ENCODE measurements around the gene GRIK4.

GRIK4 gene

DNA sequence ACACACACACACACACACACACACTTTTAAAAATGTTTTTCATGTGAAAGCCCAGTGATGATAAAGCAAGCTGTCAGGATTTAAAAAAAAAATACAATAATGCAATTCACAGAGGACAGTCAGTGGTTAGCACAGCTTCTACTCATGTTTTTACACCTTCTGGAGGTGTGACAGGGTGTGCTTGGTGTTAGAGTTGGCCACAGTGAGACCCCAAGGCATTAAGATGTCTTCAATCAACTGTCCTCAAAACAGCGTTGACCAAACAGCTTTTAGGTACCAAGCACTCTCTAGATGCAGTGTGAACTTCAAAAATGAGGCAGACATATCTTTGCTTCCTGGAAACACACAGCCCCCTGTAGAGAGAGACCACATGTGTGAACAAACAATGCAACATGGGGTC, 346.0 kb downstream of the GRIK4 start:
- no peaks in the 10 kb centered on the region for H3K27me3 ChIP-seq (ENCODE audit: insufficient read depth, low read length)
- no peaks in the 10 kb centered on the region for H3K79me2 ChIP-seq (ENCODE audit: insufficient read depth, low read length)
- H3K36me3 ChIP-seq (ENCODE audit: insufficient read depth, low read length) = no peaks in the 10 kb centered on the region
- no peak overlapping the region for H2AFZ ChIP-seq (ENCODE audit: low read length)
- no peak for TF ChIP-seq EZH2 (IDR thresholded peaks at IDR 0.05; ENCODE audit: borderline replicate concordance, low read length)
- TF ChIP-seq, protein P1, sequence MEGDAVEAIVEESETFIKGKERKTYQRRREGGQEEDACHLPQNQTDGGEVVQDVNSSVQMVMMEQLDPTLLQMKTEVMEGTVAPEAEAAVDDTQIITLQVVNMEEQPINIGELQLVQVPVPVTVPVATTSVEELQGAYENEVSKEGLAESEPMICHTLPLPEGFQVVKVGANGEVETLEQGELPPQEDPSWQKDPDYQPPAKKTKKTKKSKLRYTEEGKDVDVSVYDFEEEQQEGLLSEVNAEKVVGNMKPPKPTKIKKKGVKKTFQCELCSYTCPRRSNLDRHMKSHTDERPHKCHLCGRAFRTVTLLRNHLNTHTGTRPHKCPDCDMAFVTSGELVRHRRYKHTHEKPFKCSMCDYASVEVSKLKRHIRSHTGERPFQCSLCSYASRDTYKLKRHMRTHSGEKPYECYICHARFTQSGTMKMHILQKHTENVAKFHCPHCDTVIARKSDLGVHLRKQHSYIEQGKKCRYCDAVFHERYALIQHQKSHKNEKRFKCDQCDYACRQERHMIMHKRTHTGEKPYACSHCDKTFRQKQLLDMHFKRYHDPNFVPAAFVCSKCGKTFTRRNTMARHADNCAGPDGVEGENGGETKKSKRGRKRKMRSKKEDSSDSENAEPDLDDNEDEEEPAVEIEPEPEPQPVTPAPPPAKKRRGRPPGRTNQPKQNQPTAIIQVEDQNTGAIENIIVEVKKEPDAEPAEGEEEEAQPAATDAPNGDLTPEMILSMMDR (IDR thresholded peaks at IDR 0.05; ENCODE audit: low read length) = no peak
- H3K4me1 ChIP-seq (ENCODE audit: insufficient read depth, low read length, severe bottlenecking) = no peaks in the 10 kb centered on the region
- no peaks in the 10 kb centered on the region for H3K9me2 ChIP-seq (ENCODE audit: low read depth, low read length)
- no peak overlapping the region for H3K4me2 ChIP-seq (ENCODE audit: low read length)
- no peaks in the 10 kb centered on the region for H3K9me3 ChIP-seq (ENCODE audit: low read length)
- no peak overlapping the region for H3K4me3 ChIP-seq (ENCODE audit: low read depth, low read length, poor library complexity, severe bottlenecking)
- H3K27ac ChIP-seq (ENCODE audit: low read depth, low read length, poor library complexity, severe bottlenecking) = no peak overlapping the region
- H3K9ac ChIP-seq (ENCODE audit: low read length) = no peak overlapping the region
- no peaks in the 10 kb centered on the region for H4K20me1 ChIP-seq (ENCODE audit: insufficient read depth, low read length)
- H3F3A ChIP-seq (ENCODE audit: insufficient read depth, low read length) = no peaks in the 10 kb centered on the region

DNA sequence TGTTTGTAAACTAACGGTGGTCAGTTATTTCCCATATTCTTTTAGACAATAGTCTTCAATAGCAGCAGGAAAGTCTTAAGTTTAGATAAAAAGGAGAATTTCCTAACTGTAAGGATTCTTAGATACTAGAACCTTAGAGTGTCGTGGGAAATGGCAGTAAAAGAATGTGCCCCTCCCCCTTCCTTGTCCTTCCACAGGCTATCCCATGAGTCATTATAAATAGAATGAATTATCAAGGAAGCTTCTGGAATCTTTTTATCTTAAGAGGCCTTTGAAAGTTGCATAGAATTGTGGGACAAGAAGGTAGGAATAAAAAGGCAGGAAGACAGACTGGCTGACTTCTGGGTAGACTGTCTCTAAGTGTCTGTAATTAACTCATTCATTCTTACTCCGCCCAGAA, 347.2 kb downstream of the GRIK4 start:
- H3K4me2 ChIP-seq (ENCODE audit: low read length) = no peak overlapping the region
- TF ChIP-seq, protein P1 (IDR thresholded peaks at IDR 0.05; ENCODE audit: low read length) = no peak
- TF ChIP-seq EZH2 (IDR thresholded peaks at IDR 0.05; ENCODE audit: borderline replicate concordance, low read length) = no peak
- no peak overlapping the region for H3K27ac ChIP-seq (ENCODE audit: low read depth, low read length, poor library complexity, severe bottlenecking)
- no peaks in the 10 kb centered on the region for H3K9me2 ChIP-seq (ENCODE audit: low read depth, low read length)
- no peak overlapping the region for H3K9ac ChIP-seq (ENCODE audit: low read length)
- no peaks in the 10 kb centered on the region for H4K20me1 ChIP-seq (ENCODE audit: insufficient read depth, low read length)
- no peak overlapping the region for H3K4me3 ChIP-seq (ENCODE audit: low read depth, low read length, poor library complexity, severe bottlenecking)
- no peaks in the 10 kb centered on the region for H3F3A ChIP-seq (ENCODE audit: insufficient read depth, low read length)
- no peaks in the 10 kb centered on the region for H3K9me3 ChIP-seq (ENCODE audit: low read length)
- no peaks in the 10 kb centered on the region for H3K4me1 ChIP-seq (ENCODE audit: insufficient read depth, low read length, severe bottlenecking)
- H3K79me2 ChIP-seq (ENCODE audit: insufficient read depth, low read length) = no peaks in the 10 kb centered on the region
- no peaks in the 10 kb centered on the region for H3K36me3 ChIP-seq (ENCODE audit: insufficient read depth, low read length)
- H2AFZ ChIP-seq (ENCODE audit: low read length) = no peak overlapping the region
- no peaks in the 10 kb centered on the region for H3K27me3 ChIP-seq (ENCODE audit: insufficient read depth, low read length)

DNA sequence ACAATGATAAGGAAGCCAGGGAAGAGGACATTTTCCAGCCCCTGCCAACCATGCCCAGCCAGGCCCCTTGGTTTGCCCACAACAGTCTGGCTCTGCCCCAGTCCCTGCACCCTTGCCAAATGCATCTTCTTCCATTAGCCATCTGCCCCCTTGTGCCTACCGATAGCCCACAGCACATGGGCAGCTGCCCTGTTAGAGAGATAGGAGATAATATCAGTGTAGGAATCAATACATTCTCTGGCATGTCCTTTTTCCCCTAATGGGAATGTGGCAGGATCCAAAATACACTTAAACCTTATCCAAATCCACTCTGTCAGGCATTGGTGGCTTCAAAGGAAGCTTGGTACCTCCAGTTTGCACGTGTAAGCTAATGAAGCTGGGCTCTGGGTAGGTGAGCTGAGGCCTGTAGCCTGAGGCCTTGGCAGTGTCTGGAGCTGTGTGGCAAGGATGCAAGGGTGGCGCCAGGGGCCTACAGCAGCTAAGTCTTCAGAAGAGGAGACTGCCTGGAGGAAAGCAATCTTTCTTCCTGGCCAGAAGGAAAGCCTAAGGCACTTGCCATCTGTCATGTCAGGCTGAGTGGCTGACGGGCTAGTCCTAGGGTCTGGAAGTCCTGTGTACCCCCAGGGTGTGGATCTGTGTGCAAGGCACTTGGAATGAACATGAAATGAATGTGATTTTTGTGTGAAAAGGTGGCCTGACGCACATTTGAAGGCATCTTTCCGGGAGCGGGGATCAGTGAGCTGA, 348.2 kb downstream of the GRIK4 start:
- H3K36me3 ChIP-seq (ENCODE audit: insufficient read depth, low read length) = no peaks in the 10 kb centered on the region
- H3K27me3 ChIP-seq (ENCODE audit: insufficient read depth, low read length) = no peaks in the 10 kb centered on the region
- no peak overlapping the region for H3K9ac ChIP-seq (ENCODE audit: low read length)
- H3K9me2 ChIP-seq (ENCODE audit: low read depth, low read length) = no peaks in the 10 kb centered on the region
- no peaks in the 10 kb centered on the region for H3F3A ChIP-seq (ENCODE audit: insufficient read depth, low read length)
- no peaks in the 10 kb centered on the region for H3K9me3 ChIP-seq (ENCODE audit: low read length)
- no peak overlapping the region for H3K27ac ChIP-seq (ENCODE audit: low read depth, low read length, poor library complexity, severe bottlenecking)
- no peaks in the 10 kb centered on the region for H4K20me1 ChIP-seq (ENCODE audit: insufficient read depth, low read length)
- TF ChIP-seq, protein P1 (IDR thresholded peaks at IDR 0.05; ENCODE audit: low read length) = no peak
- TF ChIP-seq EZH2 (IDR thresholded peaks at IDR 0.05; ENCODE audit: borderline replicate concordance, low read length) = no peak
- H3K4me1 ChIP-seq (ENCODE audit: insufficient read depth, low read length, severe bottlenecking) = no peaks in the 10 kb centered on the region
- no peak overlapping the region for H2AFZ ChIP-seq (ENCODE audit: low read length)
- no peak overlapping the region for H3K4me3 ChIP-seq (ENCODE audit: low read depth, low read length, poor library complexity, severe bottlenecking)
- no peak overlapping the region for H3K4me2 ChIP-seq (ENCODE audit: low read length)
- no peaks in the 10 kb centered on the region for H3K79me2 ChIP-seq (ENCODE audit: insufficient read depth, low read length)

All from OCI-LY1 (cell line).